ENCODE results near the gene PSIP1. TPM values are rescaled to one million over a fixed set of nuclear protein-coding genes. Genes with fewer than 3 reads are reported as not detected.

Gene PSIP1
- total and polyA plus RNA-seq, 8 donors: 32.7 to 211 (median 168) TPM

DNA sequence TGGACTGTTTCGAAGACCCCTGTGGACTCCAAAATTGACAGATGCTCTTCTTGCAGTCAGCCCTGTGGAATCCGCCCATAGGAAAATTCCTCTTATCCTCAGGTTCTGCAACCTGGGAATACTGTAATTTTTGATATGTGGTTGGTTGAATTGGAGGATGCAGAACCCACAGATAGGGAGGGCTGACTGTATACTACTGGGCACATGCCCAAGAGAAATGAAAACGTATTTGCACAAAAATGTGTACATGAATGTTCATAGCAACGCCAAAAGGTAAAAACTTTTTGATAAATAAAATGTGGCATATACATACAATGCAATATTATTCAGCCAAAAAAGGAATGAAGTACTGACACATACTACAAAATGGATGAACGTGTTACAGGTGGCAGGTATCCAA is 90.0 kb downstream of the PSIP1 start:
- H3K4me1 ChIP-seq: peaks cover 7 to 29% of the 10 kb centered on the region in 2 donors
- peaks cover 0 to 12% of the 10 kb centered on the region in 2 donors for H3K36me3 ChIP-seq
- intact Hi-C loops (cut with DNase I): no loop called here
- H3K27ac ChIP-seq: no peak overlapping the region
- H3K9me3 ChIP-seq: no peaks in the 10 kb centered on the region
- H3K4me3 ChIP-seq: no peak overlapping the region
- DNase-seq: no peak
- no peaks in the 10 kb centered on the region for H3K27me3 ChIP-seq
- ATAC-seq: no peak
- TF ChIP-seq CTCF (IDR thresholded peaks at IDR 0.05): no peak

DNA sequence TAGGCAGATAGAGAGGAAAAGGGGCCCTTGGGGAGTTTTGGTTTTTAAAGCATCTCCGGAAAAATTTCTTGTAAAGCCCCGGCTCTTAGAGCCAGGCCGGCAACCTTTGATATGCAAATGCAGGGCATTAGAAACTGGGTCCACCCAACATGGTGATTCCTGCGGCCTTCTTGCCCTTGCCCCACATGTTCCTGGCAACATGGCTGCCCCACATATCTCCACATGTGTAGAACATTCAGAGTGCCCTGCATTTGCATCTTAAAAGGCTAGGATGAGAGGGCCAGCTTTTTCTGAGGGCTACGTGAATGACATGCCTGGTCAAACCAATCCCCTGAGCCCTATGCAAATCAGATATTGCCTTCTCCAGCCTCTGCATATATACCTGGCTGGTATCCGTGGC is 93.1 kb downstream of the PSIP1 start:
- Histone ChIP-seq H3K36me3 (no peaks in the 10 kb centered on the region), H3K4me3 (no peak overlapping the region), H3K27ac (no peak overlapping the region), H3K4me1 (peaks cover 0 to 7% of the 10 kb centered on the region in 2 donors), H3K9me3 (no peaks in the 10 kb centered on the region), H3K27me3 (no peaks in the 10 kb centered on the region)
- no peak for TF ChIP-seq CTCF (IDR thresholded peaks at IDR 0.05)
- intact Hi-C loops (cut with DNase I): no loop called here
- ATAC-seq (no peak), DNase-seq (no peak)

- Histone ChIP-seq H3K4me3 (no peak overlapping the region), H3K9me3 (no peaks in the 10 kb centered on the region), H3K27me3 (no peaks in the 10 kb centered on the region), H3K4me1 (peaks cover 0 to 2% of the 10 kb centered on the region in 2 donors), H3K27ac (no peak overlapping the region), H3K36me3 (no peaks in the 10 kb centered on the region)
- peak; percentile 25 to 30 for TF ChIP-seq CTCF (IDR thresholded peaks at IDR 0.05)
- DNase-seq: peak in 2 of 4 donors; percentile 6 to 65
- ATAC-seq: peak; percentile 89
- intact Hi-C loops (cut with DNase I): no loop called here
Observed at GRCh38 chr9:15416880-15417279, 93.9 kb downstream of the PSIP1 start.

Other genes with a start within 250 kb of the PSIP1 start
- 10 to 100 TPM; 21.7 to 23.2 TPM for gene TTC39B, start 203.8 kb downstream of the PSIP1 start, total RNA-seq
- gene TTC39B, start 203.8 kb downstream of the PSIP1 start, polyA plus RNA-seq (ENCODE audit: insufficient read length in 6 of 6): 10 to 100 TPM; 10.7 to 13.6 (median 12.9) TPM
- 10 to 100 TPM; 30.7 to 39.3 TPM for gene SNAPC3, start 88.1 kb downstream of the PSIP1 start, total RNA-seq
- 10 to 100 TPM; 59.7 to 72.3 (median 63.5) TPM for gene SNAPC3, start 88.1 kb downstream of the PSIP1 start, polyA plus RNA-seq (ENCODE audit: insufficient read length in 6 of 6)
- gene CCDC171, start 42.1 kb upstream of the PSIP1 start, total RNA-seq: 1 to 10 TPM; 2.0 to 2.3 TPM
- gene CCDC171, start 42.1 kb upstream of the PSIP1 start, polyA plus RNA-seq (ENCODE audit: insufficient read length in 6 of 6): 10 to 100 TPM in 4 of 6 donors, 1 to 10 TPM in 2; 9.1 to 11.2 (median 10.5) TPM